ENCODE data around the gene ZDHHC9. TPM values are rescaled to one million over a fixed set of nuclear protein-coding genes. Genes with fewer than 3 reads are reported as not detected.

The ZDHHC9 gene
- total RNA-seq, 1 experiment from 2014 or later: 19.4 TPM

DNA sequence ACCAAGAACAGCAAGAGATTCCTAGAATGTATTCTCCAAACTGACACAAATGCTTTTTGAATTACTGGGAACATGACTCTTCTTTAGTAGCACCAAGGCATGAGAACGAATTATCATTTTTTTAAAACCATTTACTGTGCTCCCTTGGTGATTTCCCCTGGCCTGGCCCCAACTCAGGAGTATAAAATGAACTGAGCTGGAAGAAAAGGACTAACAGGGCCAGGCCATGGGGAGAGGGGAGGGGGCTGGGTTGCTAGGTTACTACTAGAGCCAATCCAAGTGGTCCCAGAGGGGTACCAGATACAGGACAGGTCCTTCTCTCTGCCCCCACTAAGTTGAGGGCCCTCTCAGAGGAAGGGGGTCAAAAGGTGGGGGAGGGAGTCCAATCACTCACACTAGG is 40.8 kb downstream of the ZDHHC9 start:
- Histone ChIP-seq H3K4me1 (replicated peaks) (no peaks in the 10 kb centered on the region), H3K27me3 (replicated peaks) (no peaks in the 10 kb centered on the region), H3K36me3 (no peaks in the 10 kb centered on the region; the same call in 1 of the 2 replicates), H3K27ac (no peak overlapping the region), H3K4me3 (no peak overlapping the region), H3K9me3 (replicated peaks) (no peaks in the 10 kb centered on the region)
- no peak for DNase-seq (ENCODE audit: low read depth in 1 of 2, low spot score in 2 of 2)

DNA sequence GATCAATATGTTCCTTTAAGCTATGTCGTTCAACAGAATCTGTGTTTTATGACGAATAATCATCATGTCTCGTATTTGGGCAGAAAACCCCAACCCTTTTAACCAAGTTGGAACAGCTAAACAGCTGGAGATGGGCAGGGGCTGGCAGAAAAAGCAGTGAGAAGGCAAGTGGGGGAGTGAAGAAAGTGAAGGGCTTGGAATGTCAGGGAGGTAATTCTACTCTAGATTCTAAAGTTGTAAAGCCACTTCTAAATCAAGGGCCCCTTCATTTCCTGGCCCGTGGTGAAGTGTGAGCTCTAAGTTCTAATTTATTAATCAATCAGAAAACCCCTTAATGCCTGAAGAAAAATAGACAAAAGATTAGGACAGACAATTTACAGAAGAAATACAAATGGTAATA is 43.5 kb downstream of the ZDHHC9 start:
- Histone ChIP-seq H3K4me1 (replicated peaks) (no peaks in the 10 kb centered on the region), H3K4me3 (no peak overlapping the region), H3K27ac (no peak overlapping the region), H3K36me3 (no peaks in the 10 kb centered on the region), H3K9me3 (replicated peaks) (no peaks in the 10 kb centered on the region), H3K27me3 (replicated peaks) (no peaks in the 10 kb centered on the region)
- DNase-seq (ENCODE audit: low read depth in 1 of 2, low spot score in 2 of 2): no peak

DNA sequence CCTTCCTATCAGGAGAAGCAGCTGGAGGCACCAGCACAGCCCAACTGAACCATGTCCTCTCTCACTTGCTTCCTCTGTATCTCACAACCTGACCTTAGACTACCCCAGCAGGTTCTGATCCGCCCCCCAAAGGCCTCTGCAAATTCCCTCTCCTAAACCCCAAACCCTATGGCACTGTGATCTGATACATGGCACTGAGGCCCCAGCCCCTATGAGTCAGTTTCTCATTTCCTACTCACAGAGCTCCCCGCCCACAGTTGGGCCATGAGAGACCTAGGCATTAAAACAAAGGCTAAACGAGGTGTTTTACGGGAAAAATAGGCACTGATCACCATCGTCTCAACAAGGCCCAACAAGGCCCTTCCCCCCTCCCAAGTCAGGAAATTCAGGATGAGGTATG is 44.8 kb downstream of the ZDHHC9 start:
- Histone ChIP-seq H3K4me1 (replicated peaks) (no peaks in the 10 kb centered on the region), H3K27me3 (replicated peaks) (no peaks in the 10 kb centered on the region), H3K4me3 (no peak overlapping the region), H3K36me3 (no peaks in the 10 kb centered on the region), H3K27ac (no peak overlapping the region), H3K9me3 (replicated peaks) (no peaks in the 10 kb centered on the region)
- no peak for DNase-seq (ENCODE audit: low read depth in 1 of 2, low spot score in 2 of 2)

DNA sequence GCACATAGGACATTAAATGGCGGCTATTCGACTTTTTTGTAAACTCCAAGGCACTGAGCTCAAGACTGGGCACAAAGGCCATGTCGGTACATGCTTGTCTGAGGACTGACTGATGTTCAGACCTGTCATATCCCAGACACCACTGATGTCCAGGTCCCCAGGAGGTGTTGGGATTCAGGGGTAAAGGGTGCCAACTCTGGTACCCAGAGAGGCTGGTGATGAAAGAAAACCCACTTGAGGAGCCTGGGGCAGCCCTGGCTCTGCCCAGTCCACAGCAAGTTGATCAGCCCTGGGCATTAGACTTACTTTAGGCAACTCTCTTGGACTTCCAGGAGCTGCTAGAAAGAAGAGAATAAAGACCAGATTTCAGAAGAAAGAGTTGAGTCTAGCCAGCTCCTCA is 45.2 kb downstream of the ZDHHC9 start:
- Histone ChIP-seq H3K9me3 (replicated peaks) (no peaks in the 10 kb centered on the region), H3K27ac (no peak overlapping the region), H3K36me3 (no peaks in the 10 kb centered on the region), H3K27me3 (replicated peaks) (no peaks in the 10 kb centered on the region), H3K4me1 (replicated peaks) (no peaks in the 10 kb centered on the region), H3K4me3 (no peak overlapping the region)
- no peak for DNase-seq (ENCODE audit: low read depth in 1 of 2, low spot score in 2 of 2)

DNA sequence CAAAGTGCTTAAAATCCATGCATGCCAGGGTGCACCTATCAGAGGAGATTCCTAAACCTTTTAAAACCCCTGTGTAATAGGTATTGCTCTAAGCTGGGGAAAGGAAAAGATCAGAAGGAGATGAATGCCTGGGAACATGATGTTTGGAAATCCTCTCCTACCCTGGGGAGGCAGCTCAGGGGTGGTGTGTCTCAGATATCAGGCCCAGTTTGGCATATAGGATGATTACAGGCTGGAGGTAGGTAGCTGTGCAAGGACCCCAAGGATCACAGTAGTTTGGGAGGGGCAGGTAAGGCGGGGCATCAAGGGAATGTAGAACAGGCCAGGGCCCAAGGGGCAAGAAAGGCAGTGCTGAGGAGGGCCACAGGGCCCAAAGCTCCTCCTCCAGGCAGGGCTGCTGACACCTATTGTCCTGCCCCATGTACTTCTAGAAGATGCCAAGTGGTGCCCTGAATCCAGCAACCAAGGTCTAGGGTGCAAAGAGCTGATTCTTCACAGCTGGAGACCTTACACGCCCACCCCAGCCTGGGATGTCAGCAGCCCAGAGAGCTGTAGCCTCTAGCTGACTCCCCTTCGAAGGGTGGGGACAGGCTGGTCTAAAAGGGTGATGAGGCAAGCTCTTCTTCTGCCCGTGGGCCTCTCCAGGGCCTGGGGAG is 46.3 kb downstream of the ZDHHC9 start:
- Histone ChIP-seq H3K9me3 (replicated peaks) (no peaks in the 10 kb centered on the region), H3K27me3 (replicated peaks) (no peaks in the 10 kb centered on the region), H3K4me1 (replicated peaks) (no peaks in the 10 kb centered on the region), H3K36me3 (no peaks in the 10 kb centered on the region), H3K27ac (no peak overlapping the region), H3K4me3 (no peak overlapping the region)
- no peak for DNase-seq (ENCODE audit: low read depth in 1 of 2, low spot score in 2 of 2)

DNA sequence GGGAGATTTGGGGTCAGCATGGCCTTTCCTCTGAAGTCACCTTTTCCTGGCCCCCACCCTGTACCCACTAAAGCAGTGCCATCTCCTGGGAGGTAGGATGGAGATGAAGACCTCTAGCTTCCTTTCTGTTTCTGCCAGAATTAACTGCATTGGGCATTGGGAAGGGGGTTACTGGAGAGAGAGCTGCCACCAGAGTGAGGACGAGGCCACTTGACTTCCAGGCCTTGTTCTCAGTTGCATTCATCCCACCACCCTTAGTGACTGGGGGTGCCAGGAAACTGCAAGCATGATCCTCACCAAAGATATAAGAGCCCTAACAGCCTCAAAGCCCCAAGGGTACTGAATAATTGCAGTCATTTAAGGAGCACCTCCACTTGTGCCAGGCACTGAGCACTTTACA is 48.1 kb downstream of the ZDHHC9 start:
- H3K36me3 ChIP-seq: no peaks in the 10 kb centered on the region
- H3K4me1 ChIP-seq (replicated peaks): no peaks in the 10 kb centered on the region
- H3K27me3 ChIP-seq (replicated peaks): no peaks in the 10 kb centered on the region
- H3K27ac ChIP-seq: no peak overlapping the region
- no peak overlapping the region for H3K4me3 ChIP-seq
- H3K9me3 ChIP-seq (replicated peaks): no peaks in the 10 kb centered on the region
- DNase-seq (ENCODE audit: low read depth in 1 of 2, low spot score in 2 of 2): no peak

DNA sequence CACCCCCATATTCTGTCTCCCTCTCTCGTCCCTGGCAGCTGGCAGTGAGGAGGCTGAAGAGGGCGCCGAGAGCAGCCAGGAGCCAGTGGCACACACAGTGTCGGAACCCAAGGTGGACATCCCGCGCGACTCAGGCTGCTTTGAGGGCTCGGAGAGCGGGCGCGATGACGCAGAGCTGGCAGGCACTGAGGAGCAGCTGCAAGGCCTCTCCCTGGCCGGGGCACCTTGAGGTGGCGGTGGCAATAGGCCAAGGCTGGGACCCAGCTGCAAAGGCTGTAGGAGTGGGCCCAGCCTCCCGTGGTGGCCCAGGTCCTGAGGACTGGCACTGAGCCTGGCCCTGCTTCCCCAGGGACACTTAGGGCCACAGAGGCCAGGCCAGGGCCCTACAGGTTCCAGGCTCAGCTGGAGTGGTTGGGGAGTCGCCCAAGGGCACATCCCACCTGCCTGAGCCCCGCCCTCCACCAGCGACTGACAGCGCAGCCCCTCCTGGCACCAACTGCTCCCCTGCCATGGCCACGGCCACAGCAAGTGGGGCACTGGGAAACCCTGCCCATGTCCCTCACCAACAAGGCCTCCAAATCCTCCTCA is 50.0 kb downstream of the ZDHHC9 start:
- Histone ChIP-seq H3K36me3 (no peaks in the 10 kb centered on the region), H3K4me3 (no peak overlapping the region), H3K4me1 (replicated peaks) (no peaks in the 10 kb centered on the region), H3K27ac (no peak overlapping the region), H3K9me3 (replicated peaks) (no peaks in the 10 kb centered on the region), H3K27me3 (replicated peaks) (no peaks in the 10 kb centered on the region)
- no peak for DNase-seq (ENCODE audit: low read depth in 1 of 2, low spot score in 2 of 2)

DNA sequence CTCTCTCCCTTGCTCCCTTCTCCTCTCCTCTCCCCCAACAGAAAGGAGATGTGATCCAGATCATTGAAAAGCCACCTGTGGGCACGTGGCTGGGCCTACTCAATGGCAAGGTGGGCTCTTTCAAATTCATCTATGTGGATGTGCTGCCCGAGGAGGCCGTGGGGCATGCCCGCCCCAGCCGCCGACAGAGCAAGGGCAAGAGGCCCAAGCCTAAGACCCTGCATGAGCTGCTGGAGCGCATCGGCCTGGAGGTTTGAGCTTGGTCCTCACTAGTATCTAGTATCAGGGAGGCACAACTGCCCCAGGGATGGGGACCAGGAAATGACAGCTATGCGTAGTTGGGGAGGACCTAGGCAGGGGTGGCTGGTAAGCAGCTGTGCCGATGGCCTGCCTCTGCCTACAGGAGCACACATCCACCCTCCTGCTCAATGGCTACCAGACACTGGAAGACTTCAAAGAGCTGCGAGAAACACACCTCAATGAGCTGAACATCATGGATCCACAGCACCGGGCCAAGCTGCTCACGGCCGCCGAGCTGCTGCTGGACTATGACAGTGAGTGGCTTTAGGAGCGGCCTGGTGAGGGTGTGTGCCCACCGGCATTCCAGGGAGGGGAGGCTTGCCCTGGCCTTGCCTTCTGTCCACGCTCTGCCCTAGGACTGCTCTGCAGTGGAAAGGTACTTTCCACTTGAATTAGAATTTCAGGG is 50.9 kb downstream of the ZDHHC9 start:
- no peaks in the 10 kb centered on the region for H3K9me3 ChIP-seq (replicated peaks)
- no peak for DNase-seq (ENCODE audit: low read depth in 1 of 2, low spot score in 2 of 2)

DNA sequence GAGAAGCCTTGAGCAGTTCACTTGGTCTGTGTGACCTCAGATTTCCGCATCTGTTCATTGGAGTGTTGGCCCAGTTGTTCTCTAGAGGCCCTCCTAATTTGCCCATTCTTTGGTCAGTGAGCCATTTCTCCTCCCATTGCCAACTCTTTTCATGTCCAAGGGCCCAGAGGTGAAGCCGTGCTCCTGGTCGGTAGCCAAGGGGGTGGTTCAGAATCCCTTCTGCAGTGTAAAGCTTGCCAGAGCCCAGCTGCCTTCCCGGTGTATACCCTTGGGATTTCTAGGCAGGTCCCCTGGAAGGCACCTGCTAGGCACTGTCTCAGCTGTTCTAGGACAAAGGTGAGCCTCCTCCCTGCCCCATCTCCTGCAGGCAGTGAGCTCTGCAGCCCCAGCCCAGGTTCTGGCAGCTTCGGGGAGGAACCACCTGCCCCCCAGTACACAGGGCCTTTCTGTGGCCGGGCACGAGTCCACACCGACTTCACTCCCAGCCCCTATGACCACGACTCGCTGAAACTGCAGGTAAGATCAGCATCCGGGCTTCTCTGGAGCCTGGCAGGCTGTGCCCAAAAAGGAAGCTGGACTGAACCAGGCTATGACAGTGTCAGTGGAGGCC is 51.6 kb downstream of the ZDHHC9 start:
- no peak for DNase-seq (ENCODE audit: low read depth in 1 of 2, low spot score in 2 of 2)
- H3K27me3 ChIP-seq (replicated peaks): no peaks in the 10 kb centered on the region
- no peaks in the 10 kb centered on the region for H3K36me3 ChIP-seq
- no peak overlapping the region for H3K4me3 ChIP-seq
- no peaks in the 10 kb centered on the region for H3K9me3 ChIP-seq (replicated peaks)
- H3K27ac ChIP-seq: no peak overlapping the region
- no peaks in the 10 kb centered on the region for H3K4me1 ChIP-seq (replicated peaks)

More for the DNA sequence above, 50.9 kb downstream of the ZDHHC9 start:
- Histone ChIP-seq H3K4me1 (replicated peaks) (no peaks in the 10 kb centered on the region), H3K4me3 (no peak overlapping the region), H3K36me3 (no peaks in the 10 kb centered on the region), H3K27me3 (replicated peaks) (no peaks in the 10 kb centered on the region), H3K27ac (no peak overlapping the region)

DNA sequence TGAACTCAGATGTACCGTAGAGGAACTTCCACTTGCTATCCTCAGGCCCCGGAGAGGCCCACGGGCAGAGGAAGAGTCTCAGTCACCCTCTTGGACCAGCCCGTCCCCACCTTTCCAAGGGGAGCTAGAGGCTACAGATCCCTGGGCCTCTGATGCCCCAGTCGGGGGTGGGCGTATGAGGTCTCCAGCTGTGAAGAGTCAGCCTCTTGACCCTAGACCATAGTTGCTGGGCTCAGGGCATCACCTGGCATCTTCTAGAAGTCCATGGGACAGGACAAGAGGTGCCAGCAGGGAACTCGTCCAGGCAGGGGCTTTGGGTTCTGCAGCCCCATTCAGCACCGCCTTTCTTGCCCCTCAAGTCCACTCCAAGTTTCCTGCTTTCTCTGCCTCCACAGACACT is 52.4 kb downstream of the ZDHHC9 start:
- no peak overlapping the region for H3K4me3 ChIP-seq
- no peaks in the 10 kb centered on the region for H3K27me3 ChIP-seq (replicated peaks)
- no peak overlapping the region for H3K27ac ChIP-seq
- H3K4me1 ChIP-seq (replicated peaks): no peaks in the 10 kb centered on the region
- H3K9me3 ChIP-seq (replicated peaks): no peaks in the 10 kb centered on the region
- no peak for DNase-seq (ENCODE audit: low read depth in 1 of 2, low spot score in 2 of 2)
- H3K36me3 ChIP-seq: no peaks in the 10 kb centered on the region

DNA sequence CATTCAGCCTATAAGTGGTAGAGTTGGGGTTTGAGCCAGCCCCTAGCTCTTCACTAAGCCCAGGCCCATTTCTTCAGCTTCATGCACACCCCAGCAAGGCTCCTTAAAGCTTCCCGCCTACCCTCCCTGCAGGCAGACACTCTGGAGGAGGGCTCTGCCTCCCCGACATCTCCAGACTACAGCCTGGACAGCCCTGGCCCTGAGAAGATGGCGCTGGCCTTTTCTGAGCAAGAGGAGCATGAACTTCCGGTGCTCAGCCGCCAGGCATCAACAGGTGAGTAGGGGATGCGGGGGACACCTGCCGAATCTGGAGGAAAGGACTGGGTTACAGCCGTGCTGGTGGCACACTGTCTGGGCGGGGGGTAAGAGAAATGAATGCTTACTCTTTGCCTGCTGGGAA is 52.9 kb downstream of the ZDHHC9 start:
- Histone ChIP-seq H3K27ac (no peak overlapping the region), H3K36me3 (no peaks in the 10 kb centered on the region), H3K4me1 (replicated peaks) (no peaks in the 10 kb centered on the region), H3K9me3 (replicated peaks) (no peaks in the 10 kb centered on the region), H3K4me3 (no peak overlapping the region), H3K27me3 (replicated peaks) (no peaks in the 10 kb centered on the region)
- no peak for DNase-seq (ENCODE audit: low read depth in 1 of 2, low spot score in 2 of 2)

DNA sequence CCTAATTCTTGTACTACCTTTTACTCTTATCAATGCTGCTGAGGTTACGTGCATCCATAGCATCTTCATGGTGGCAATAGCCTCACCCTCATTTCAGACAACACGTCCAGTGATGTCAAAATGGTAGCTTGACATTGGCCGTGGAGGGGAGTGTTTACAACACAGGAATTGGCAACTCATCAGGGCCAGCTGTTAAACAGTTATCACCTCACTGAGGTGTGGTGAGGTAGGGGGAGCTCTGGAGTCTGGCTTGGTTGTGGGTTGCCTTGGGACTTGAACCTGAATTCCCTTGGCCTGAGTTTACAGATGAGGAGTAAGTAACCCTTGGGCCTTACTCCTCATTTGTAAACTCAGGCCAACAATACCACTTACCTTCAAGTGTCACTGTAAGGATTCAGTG is 53.5 kb downstream of the ZDHHC9 start:
- no peaks in the 10 kb centered on the region for H3K27me3 ChIP-seq (replicated peaks)
- H3K36me3 ChIP-seq: no peaks in the 10 kb centered on the region
- H3K27ac ChIP-seq: no peak overlapping the region
- H3K9me3 ChIP-seq (replicated peaks): no peaks in the 10 kb centered on the region
- DNase-seq (ENCODE audit: low read depth in 1 of 2, low spot score in 2 of 2): no peak
- no peak overlapping the region for H3K4me3 ChIP-seq
- no peaks in the 10 kb centered on the region for H3K4me1 ChIP-seq (replicated peaks)

DNA sequence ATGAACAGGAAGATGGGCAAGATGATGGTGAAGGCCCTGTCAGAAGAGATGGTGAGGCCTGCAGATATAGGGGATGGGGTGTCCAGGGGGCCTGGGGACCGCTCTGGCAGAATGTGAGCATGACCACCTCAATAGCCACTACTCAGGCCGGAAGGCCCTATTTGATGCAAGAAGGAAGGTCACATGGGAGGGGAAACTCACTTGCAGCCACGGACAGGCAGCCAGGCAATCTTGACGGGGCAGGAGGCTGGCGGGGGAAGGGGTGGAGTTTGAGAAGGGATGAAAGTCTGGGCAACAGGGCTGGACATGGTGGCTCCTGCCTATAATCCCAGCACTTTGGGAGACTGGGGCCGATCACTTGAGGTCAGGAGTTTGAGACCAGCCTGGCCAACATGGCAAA is 55.2 kb downstream of the ZDHHC9 start:
- Histone ChIP-seq H3K4me3 (no peak overlapping the region), H3K27me3 (replicated peaks) (no peaks in the 10 kb centered on the region), H3K9me3 (replicated peaks) (no peaks in the 10 kb centered on the region), H3K36me3 (no peaks in the 10 kb centered on the region), H3K4me1 (replicated peaks) (no peaks in the 10 kb centered on the region), H3K27ac (no peak overlapping the region)
- DNase-seq (ENCODE audit: low read depth in 1 of 2, low spot score in 2 of 2): no peak

DNA sequence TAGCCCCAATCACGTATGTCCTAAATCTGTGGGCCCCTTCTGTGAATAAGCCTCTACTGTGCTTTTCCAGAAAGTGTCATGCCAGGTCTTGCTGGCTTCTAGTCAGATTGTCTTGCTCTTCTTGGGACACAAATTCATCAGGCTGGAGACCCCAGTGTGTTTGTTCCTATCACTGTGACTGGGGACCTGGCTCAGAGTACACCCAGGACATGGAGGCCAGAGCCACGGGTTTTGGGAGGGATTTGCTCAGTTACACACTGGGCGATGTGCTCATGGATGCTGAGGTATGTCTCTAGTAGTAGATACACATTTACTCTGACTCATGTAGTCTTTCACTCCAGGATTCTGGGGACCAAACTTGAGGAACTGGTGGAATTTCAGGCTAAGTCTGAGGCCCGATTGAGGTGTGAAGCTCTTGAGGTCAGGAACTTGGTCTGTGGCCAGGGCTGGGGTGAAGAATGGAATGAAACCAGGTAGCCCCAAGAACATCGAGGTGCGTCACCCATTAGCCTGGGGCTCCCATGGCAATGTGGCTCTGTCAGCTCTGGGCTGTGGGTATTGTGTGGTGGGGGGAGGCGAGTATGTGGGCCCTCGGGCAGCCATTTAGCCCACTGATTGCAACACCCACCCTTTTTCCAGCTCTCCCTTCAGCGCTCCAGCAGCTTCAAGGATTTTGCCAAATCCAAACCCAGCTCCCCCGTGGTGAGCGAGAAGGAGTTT is 56.2 kb downstream of the ZDHHC9 start:
- H3K4me1 ChIP-seq (replicated peaks): no peaks in the 10 kb centered on the region
- DNase-seq (ENCODE audit: low read depth in 1 of 2, low spot score in 2 of 2): no peak
- H3K27ac ChIP-seq: no peak overlapping the region
- H3K4me3 ChIP-seq: no peak overlapping the region
- no peaks in the 10 kb centered on the region for H3K36me3 ChIP-seq
- no peaks in the 10 kb centered on the region for H3K9me3 ChIP-seq (replicated peaks)
- no peaks in the 10 kb centered on the region for H3K27me3 ChIP-seq (replicated peaks)
